GM19452 (cell line): Measurements from ENCODE around the gene RAB43.
"Not testable (repeated sequence)": the region's sequence is repeated elsewhere in the genome, so short reads cannot be mapped to it uniquely, and the experiment has no call there.

ENCODE experiments used
- ATAC-seq: cut with Tn5 transposase; IDR thresholded peaks from one replicate; pipeline ENCODE4 v1.9.1; 2021; ENCODE audit not compliant: unreplicated experiment

RAB43 gene

GRCh38 chr3:129100274-129100673 lies 21.3 kb downstream of the RAB43 start:
- ATAC-seq: no peak

- no peak for ATAC-seq
These were observed 26.3 kb downstream of the RAB43 start for GRCh38 chr3:129095285-129095684.

- ATAC-seq: not testable (repeated sequence)
These were observed 33.3 kb downstream of the RAB43 start for GRCh38 chr3:129088312-129088711.

GRCh38 chr3:129087904-129088303 lies 33.7 kb downstream of the RAB43 start:
- not testable (repeated sequence) for ATAC-seq

- ATAC-seq: no peak
These were observed 34.4 kb downstream of the RAB43 start for GRCh38 chr3:129087138-129087702.

- ATAC-seq: no peak
These were observed 35.8 kb downstream of the RAB43 start for GRCh38 chr3:129085818-129086217.

GRCh38 chr3:129085165-129085715 lies 36.4 kb downstream of the RAB43 start:
- no peak for ATAC-seq

- no peak for ATAC-seq
These were observed 37.1 kb downstream of the RAB43 start for GRCh38 chr3:129084501-129084900.

GRCh38 chr3:129082026-129082425 lies 39.6 kb downstream of the RAB43 start:
- ATAC-seq: no peak

GRCh38 chr3:129081503-129081902 lies 40.1 kb downstream of the RAB43 start:
- no peak for ATAC-seq

GRCh38 chr3:129078510-129078909 lies 43.1 kb downstream of the RAB43 start:
- no peak for ATAC-seq

- no peak for ATAC-seq
These were observed 44.4 kb downstream of the RAB43 start for GRCh38 chr3:129077222-129077621.

GRCh38 chr3:129070086-129070885 lies 51.3 kb downstream of the RAB43 start:
- no peak for ATAC-seq

- ATAC-seq: not testable (repeated sequence)
These were observed 52.1 kb downstream of the RAB43 start for GRCh38 chr3:129069313-129070085.

- no peak for ATAC-seq
These were observed 53.2 kb downstream of the RAB43 start for GRCh38 chr3:129068291-129068886.

GRCh38 chr3:129067719-129068118 lies 53.9 kb downstream of the RAB43 start:
- not testable (repeated sequence) for ATAC-seq

- ATAC-seq: no peak
These were observed 55.9 kb downstream of the RAB43 start for GRCh38 chr3:129065720-129066073.

GRCh38 chr3:129065016-129065719 lies 56.4 kb downstream of the RAB43 start:
- ATAC-seq: no peak

- no peak for ATAC-seq
These were observed 57.6 kb downstream of the RAB43 start for GRCh38 chr3:129063841-129064482.

GRCh38 chr3:129063091-129063640 lies 58.4 kb downstream of the RAB43 start:
- ATAC-seq: no peak
